ENCODE measurements around the gene ABCF3. TPM values are rescaled to one million over a fixed set of nuclear protein-coding genes. Genes with fewer than 3 reads are reported as not detected.

Gene ABCF3
- total RNA-seq, 4 donors from 2014 or later: 31.8 to 54.9 (median 39.5) TPM

- WGBS, 2 donors (ENCODE audit: low coverage in 1 of 2): 0% methylated on average over 1 to 2 of the region's 84 CpGs
- ATAC-seq: peak; percentile 95
- no peaks in the 10 kb centered on the region for H3K36me3 ChIP-seq
- peaks cover 3 to 57% (median 23%) of the 10 kb centered on the region in 3 donors for H3K4me1 ChIP-seq
- peak within 1 kb of the TSS; percentile 94 to 97 for H3K4me3 ChIP-seq
- TF ChIP-seq POLR2A (IDR thresholded peaks at IDR 0.05) (peak; percentile 43 to 60), EP300 (IDR thresholded peaks at IDR 0.05) (no peak), CTCF (IDR thresholded peaks at IDR 0.05) (no peak), POLR2AphosphoS5 (IDR thresholded peaks at IDR 0.05) (no peak)
- H3K27ac ChIP-seq: peak within 1 kb of the TSS; percentile 81 to 95 (median 94)
- H3K9me3 ChIP-seq: no peaks in the 10 kb centered on the region
- no peaks in the 10 kb centered on the region for H3K27me3 ChIP-seq
Measured at GRCh38 chr3:184154885-184155643, 30.9 kb upstream of the ABCF3 start, which contains the start of gene DVL3. TSS of gene DVL3 (plus strand) at chr3:184155377. CDS start at chr3:184155636, 259 bp downstream.

GRCh38 chr3:184155644-184156521 is 30.1 kb upstream of the ABCF3 start:
- Histone ChIP-seq H3K4me3 (peak overlapping the region; percentile 94 to 97), H3K4me1 (peaks cover 3 to 66% (median 31%) of the 10 kb centered on the region in 3 donors), H3K27me3 (no peaks in the 10 kb centered on the region), H3K27ac (peak overlapping the region; percentile 76 to 95 (median 94)), H3K36me3 (no peaks in the 10 kb centered on the region), H3K9me3 (no peaks in the 10 kb centered on the region)
- TF ChIP-seq POLR2A (IDR thresholded peaks at IDR 0.05) (no peak), EP300 (IDR thresholded peaks at IDR 0.05) (no peak), CTCF (IDR thresholded peaks at IDR 0.05) (no peak), POLR2AphosphoS5 (IDR thresholded peaks at IDR 0.05) (no peak)
- 0% methylated on average over 1 to 16 of the region's 47 CpGs for WGBS, 2 donors (ENCODE audit: low coverage in 1 of 2)
- ATAC-seq: peak; percentile 16

GRCh38 chr3:184156522-184156955 is 29.5 kb upstream of the ABCF3 start:
- Histone ChIP-seq H3K9me3 (no peaks in the 10 kb centered on the region), H3K27ac (peak overlapping the region; percentile 76 to 95 (median 94)), H3K4me1 (peaks cover 3 to 72% (median 34%) of the 10 kb centered on the region in 3 donors), H3K36me3 (no peaks in the 10 kb centered on the region), H3K27me3 (no peaks in the 10 kb centered on the region), H3K4me3 (peak overlapping the region; percentile 94 to 97)
- TF ChIP-seq CTCF (IDR thresholded peaks at IDR 0.05) (no peak), EP300 (IDR thresholded peaks at IDR 0.05) (no peak), POLR2AphosphoS5 (IDR thresholded peaks at IDR 0.05) (no peak), POLR2A (IDR thresholded peaks at IDR 0.05) (no peak)
- 0% methylated on average over 5 of the region's 6 CpGs; no CpG with 5 or more reads in 1 of the 2 donors for whole genome bisulfite sequencing, 2 donors (ENCODE audit: low coverage in 1 of 2)
- ATAC-seq: peak; percentile 42

GRCh38 chr3:184157206-184157605 is 28.8 kb upstream of the ABCF3 start:
- no peaks in the 10 kb centered on the region for H3K36me3 ChIP-seq
- H3K27me3 ChIP-seq: no peaks in the 10 kb centered on the region
- peaks cover 3 to 79% (median 39%) of the 10 kb centered on the region in 3 donors for H3K4me1 ChIP-seq
- peak overlapping the region; percentile 76 to 95 (median 94) for H3K27ac ChIP-seq
- ATAC-seq: no peak
- H3K4me3 ChIP-seq: peak overlapping the region; percentile 94 to 97
- TF ChIP-seq POLR2A (IDR thresholded peaks at IDR 0.05) (no peak), EP300 (IDR thresholded peaks at IDR 0.05) (no peak), POLR2AphosphoS5 (IDR thresholded peaks at IDR 0.05) (no peak), CTCF (IDR thresholded peaks at IDR 0.05) (no peak)
- no peaks in the 10 kb centered on the region for H3K9me3 ChIP-seq

Measured in gastroesophageal sphincter (tissue), 4 donors.